Thyroid gland (tissue), 4 donors: ENCODE data around the gene EIF3L. TPM values are rescaled to one million over a fixed set of nuclear protein-coding genes. Genes with fewer than 3 reads are reported as not detected.

ENCODE experiments used
- DNase-seq, 2 donors: peaks; one replicate each; pipeline ENCODE4 v3.0.0-alpha.2; 2019
- H3K27ac ChIP-seq, 3 donors: fragments of 200-600 bp; sonication (generic); 1 replicate in 2 of 3; 2 replicates in 1 of 3; pipeline ENCODE4 v1.5.1; 2016 to 2019; ENCODE audit warnings: mild to moderate bottlenecking in 1 of 3, moderate library complexity in 1 of 3
- H3K27me3 ChIP-seq: fragments of 200-600 bp; sonication (generic); one replicate; pipeline ENCODE4 v1.5.1; 2019
- H3K36me3 ChIP-seq, 2 donors: fragments of 200-600 bp; sonication (generic); one replicate each; pipeline ENCODE4 v1.5.1; 2016 to 2019
- H3K4me1 ChIP-seq, 2 donors: fragments of 200-600 bp; sonication (generic); one replicate each; pipeline ENCODE4 v1.5.1; 2017 to 2019
- H3K4me3 ChIP-seq, 3 donors: fragments of 200-600 bp; sonication (generic); replicated peaks in 1 of 3; 1 replicate in 2 of 3; 2 replicates in 1 of 3; pipeline ENCODE4 v1.5.1; 2016; ENCODE audit warnings: mild to moderate bottlenecking in 1 of 3
- H3K9me3 ChIP-seq: fragments of 200-600 bp; sonication (generic); one replicate; pipeline ENCODE4 v1.5.1; 2017
- POLR2A ChIP-seq, 2 donors: fragments of 450-650 bp; IDR thresholded peaks; one replicate each; pipeline ENCODE4 v1.6.1; 2017; ENCODE audit warnings: antibody characterized with exemption in 2 of 2, mild to moderate bottlenecking in 2 of 2, moderate library complexity in 1 of 2
- WGBS, 2 donors: methylation state at CpG; one replicate each; pipeline ENCODE4 v1.1.5; 2017; 5-methylcytosine and 5-hydroxymethylcytosine counted together
- intact Hi-C: fragments of 100-400 bp; cut with DNase I; formaldehyde crosslinking; loops from one replicate; pipeline ENCODE4 v1.15.1; 2023
- total RNA-seq, 4 donors: library from RNA; depleted of rRNA; stranded (reverse); fragments of >200 nt; gene quantifications; one replicate each; pipeline ENCODE4 v1.2.3, GENCODE V29; 2016
- TF ChIP-seq, protein P1 (sequence below), 6 experiments: fragments of 200-600 bp in 3 of 6; fragments of 450-650 bp in 3 of 6; sonication (generic) in 3 of 6; IDR thresholded peaks; one replicate each; pipeline ENCODE4 v1.5.1; 2016 to 2019; ENCODE audit warnings: antibody characterized with exemption in 6 of 6, mild to moderate bottlenecking in 2 of 6, inconsistent platforms in 1 of 6, moderate library complexity in 1 of 6

Gene EIF3L
- total RNA-seq, 4 donors from 2014 or later: 423 to 557 (median 455) TPM

DNA sequence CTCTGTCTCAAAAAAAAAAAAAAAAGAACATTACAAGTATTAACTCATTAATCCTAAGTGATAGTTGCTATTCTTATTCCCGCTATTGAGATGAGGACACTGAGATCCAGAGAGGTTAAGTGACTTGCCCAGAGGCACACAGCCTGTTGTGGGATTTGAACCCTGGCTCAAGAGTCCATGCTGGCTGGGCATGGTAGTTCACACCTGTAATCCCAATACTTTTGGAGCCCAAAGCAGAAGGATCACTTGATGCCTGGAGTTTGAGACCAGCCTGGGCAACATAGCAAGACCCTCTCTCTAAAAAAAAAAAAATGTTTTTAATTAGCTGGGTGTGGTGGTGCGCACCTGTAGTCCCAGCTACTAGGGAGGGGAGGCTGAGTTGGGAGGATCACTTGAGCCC, 37.4 kb upstream of the EIF3L start:
- intact Hi-C loops: loop anchor here (10.0 kb wide), 1 partner anchor 123 kb away; no protein-coding TSS in a partner anchor
- Histone ChIP-seq H3K4me3 (no peak overlapping the region), H3K27ac (no peak overlapping the region), H3K36me3 (peaks cover 0 to 3% of the 10 kb centered on the region in 2 donors), H3K27me3 (no peaks in the 10 kb centered on the region), H3K9me3 (no peaks in the 10 kb centered on the region), H3K4me1 (peaks cover 7 to 9% of the 10 kb centered on the region in 2 donors)
- 95 to 100% methylated on average over 2 of the region's 2 CpGs for WGBS, 2 donors
- no peak for DNase-seq
- TF ChIP-seq, protein P1, sequence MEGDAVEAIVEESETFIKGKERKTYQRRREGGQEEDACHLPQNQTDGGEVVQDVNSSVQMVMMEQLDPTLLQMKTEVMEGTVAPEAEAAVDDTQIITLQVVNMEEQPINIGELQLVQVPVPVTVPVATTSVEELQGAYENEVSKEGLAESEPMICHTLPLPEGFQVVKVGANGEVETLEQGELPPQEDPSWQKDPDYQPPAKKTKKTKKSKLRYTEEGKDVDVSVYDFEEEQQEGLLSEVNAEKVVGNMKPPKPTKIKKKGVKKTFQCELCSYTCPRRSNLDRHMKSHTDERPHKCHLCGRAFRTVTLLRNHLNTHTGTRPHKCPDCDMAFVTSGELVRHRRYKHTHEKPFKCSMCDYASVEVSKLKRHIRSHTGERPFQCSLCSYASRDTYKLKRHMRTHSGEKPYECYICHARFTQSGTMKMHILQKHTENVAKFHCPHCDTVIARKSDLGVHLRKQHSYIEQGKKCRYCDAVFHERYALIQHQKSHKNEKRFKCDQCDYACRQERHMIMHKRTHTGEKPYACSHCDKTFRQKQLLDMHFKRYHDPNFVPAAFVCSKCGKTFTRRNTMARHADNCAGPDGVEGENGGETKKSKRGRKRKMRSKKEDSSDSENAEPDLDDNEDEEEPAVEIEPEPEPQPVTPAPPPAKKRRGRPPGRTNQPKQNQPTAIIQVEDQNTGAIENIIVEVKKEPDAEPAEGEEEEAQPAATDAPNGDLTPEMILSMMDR (IDR thresholded peaks at IDR 0.05): no peak
- no peak for TF ChIP-seq POLR2A (IDR thresholded peaks at IDR 0.05)

DNA sequence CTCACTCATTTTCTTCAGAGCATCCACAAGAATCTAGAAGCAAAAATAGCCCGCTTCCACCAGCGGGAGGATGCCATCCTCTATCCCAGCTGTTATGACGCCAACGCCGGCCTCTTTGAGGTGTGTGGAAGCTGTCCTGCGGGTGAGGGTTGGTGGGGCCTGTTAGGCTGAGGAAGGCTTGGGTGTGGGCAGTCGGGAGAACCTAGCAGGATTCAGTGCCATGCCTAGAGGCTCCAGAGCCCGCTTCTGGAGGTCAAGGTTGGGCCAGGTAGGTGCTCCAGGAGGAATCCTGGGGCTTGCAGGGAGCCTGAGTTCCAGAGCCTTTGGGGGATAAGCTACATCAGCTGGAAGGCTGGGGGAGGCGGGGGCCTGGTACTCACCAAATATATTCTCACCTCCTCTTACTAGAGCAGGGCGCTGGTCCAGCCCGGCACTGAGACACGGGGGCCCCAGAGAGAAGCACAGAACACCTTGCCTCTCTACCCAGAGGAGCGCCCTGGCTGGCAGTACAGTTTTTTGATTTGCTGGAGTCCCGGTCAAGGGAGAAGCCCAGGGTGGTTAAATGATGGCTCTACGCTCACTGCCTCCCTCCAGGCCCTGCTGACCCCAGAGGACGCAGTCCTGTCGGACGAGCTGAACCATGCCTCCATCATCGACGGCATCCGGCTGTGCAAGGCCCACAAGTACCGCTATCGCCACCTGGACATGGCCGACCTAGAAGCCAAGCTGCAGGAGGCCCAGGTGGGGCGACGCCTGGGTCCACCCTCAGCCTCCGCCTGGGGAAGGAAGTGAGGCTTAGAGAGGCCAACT, 36.1 kb upstream of the EIF3L start:
- WGBS, 2 donors: 93 to 97% methylated on average over 25 to 26 of the region's 27 CpGs

DNA sequence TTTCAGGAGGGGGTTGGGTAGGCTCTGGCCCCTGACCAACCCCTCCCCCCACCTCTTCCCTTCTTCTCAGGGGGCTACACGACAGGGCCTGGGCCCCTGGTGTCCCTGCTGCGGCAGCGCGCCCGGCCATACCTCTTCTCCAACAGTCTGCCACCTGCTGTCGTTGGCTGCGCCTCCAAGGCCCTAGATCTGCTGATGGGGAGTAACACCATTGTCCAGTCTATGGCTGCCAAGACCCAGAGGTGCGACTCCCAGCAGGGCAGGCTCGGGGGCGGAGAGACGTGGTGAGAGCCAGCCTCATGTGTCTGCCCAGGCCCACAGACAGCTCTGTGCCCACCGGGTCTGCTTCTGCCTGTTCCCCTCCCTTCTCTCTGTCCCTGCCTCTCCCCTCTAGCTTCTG, 33.6 kb upstream of the EIF3L start:
- WGBS, 2 donors: 87 to 90% methylated on average over 11 to 12 of the region's 12 CpGs
- intact Hi-C loops: loop anchor here (5.0 to 10.0 kb wide), 3 partner anchors 47 to 152 kb away; no protein-coding TSS in a partner anchor
- Histone ChIP-seq H3K27me3 (no peaks in the 10 kb centered on the region), H3K36me3 (peaks cover 0 to 3% of the 10 kb centered on the region in 2 donors), H3K4me3 (no peak overlapping the region), H3K4me1 (peaks cover 15 to 16% of the 10 kb centered on the region in 2 donors), H3K9me3 (no peaks in the 10 kb centered on the region), H3K27ac (no peak overlapping the region)
- DNase-seq: no peak
- TF ChIP-seq, protein P1 (IDR thresholded peaks at IDR 0.05): no peak
- no peak for TF ChIP-seq POLR2A (IDR thresholded peaks at IDR 0.05)

More for the DNA sequence above, 36.1 kb upstream of the EIF3L start:
- no peaks in the 10 kb centered on the region for H3K9me3 ChIP-seq
- H3K27ac ChIP-seq: no peak overlapping the region
- no peak for DNase-seq
- intact Hi-C loops: loop anchor here (10.0 kb wide), 1 partner anchor 122 kb away; no protein-coding TSS in a partner anchor
- no peaks in the 10 kb centered on the region for H3K27me3 ChIP-seq
- H3K4me3 ChIP-seq: no peak overlapping the region
- peaks cover 0 to 3% of the 10 kb centered on the region in 2 donors for H3K36me3 ChIP-seq
- TF ChIP-seq, protein P1 (IDR thresholded peaks at IDR 0.05): no peak
- no peak for TF ChIP-seq POLR2A (IDR thresholded peaks at IDR 0.05)
- H3K4me1 ChIP-seq: peaks cover 11 to 13% of the 10 kb centered on the region in 2 donors

DNA sequence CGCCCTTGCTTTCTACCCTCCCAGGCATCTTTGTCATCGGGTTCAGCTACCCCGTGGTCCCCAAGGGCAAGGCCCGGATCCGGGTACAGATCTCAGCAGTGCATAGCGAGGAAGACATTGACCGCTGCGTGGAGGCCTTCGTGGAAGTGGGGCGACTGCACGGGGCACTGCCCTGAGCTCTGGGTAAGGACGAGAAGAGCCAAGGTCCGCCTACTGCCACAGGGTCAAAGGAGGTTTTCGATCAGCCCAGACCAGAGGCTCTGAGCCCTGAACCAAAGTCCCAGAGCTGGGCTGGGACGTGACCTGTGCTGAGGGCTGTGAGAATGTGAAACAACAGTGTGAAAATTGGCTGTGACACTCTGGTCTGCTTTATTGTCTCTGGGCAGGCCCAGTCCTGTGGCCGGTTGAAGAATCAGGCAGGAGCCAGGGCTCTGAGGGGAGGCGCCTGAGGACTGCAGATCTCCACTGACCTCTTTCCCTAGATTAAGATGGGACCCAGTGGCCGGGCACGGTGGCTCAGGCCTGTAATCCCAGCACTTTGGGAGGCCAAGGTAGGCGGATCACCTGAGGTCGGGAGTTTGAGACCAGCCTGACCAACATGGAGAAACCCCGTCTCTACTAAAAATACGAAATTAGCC, 32.6 kb upstream of the EIF3L start:
- TF ChIP-seq, protein P1 (IDR thresholded peaks at IDR 0.05): no peak
- no peak for TF ChIP-seq POLR2A (IDR thresholded peaks at IDR 0.05)
- Histone ChIP-seq H3K36me3 (peaks cover 0 to 3% of the 10 kb centered on the region in 2 donors), H3K4me3 (no peak overlapping the region), H3K9me3 (no peaks in the 10 kb centered on the region), H3K4me1 (peaks cover 15 to 16% of the 10 kb centered on the region in 2 donors), H3K27ac (no peak overlapping the region), H3K27me3 (no peaks in the 10 kb centered on the region)
- intact Hi-C loops: loop anchor here (5.0 to 10.0 kb wide), 3 partner anchors 46 to 151 kb away; no protein-coding TSS in a partner anchor
- WGBS, 2 donors: 93 to 94% methylated on average over 21 to 23 of the region's 23 CpGs
- no peak for DNase-seq
